Omental fat pad (tissue), 4 donors: ENCODE measurements around the gene GPR87. TPM values are rescaled to one million over a fixed set of nuclear protein-coding genes. Genes with fewer than 3 reads are reported as not detected.

Experiments used
- ATAC-seq: fragments of 150-250 bp; one replicate; pipeline ENCODE4 v1.9.1; 2016; ENCODE audit warnings: mild to moderate bottlenecking, moderate library complexity; ENCODE audit not compliant: low FRiP score
- DNase-seq: peaks from one replicate; pipeline ENCODE4 v3.0.0-alpha.2; 2019; ENCODE audit warnings: low spot score
- CTCF ChIP-seq, 3 donors: fragments of 450-650 bp; IDR thresholded peaks; one replicate each; pipeline ENCODE4 v1.5.1; 2016 to 2017; ENCODE audit warnings: antibody characterized with exemption in 3 of 3, mild to moderate bottlenecking in 3 of 3, moderate library complexity in 2 of 3
- total RNA-seq, 4 donors: library from RNA; depleted of rRNA; stranded (reverse); fragments of >200 nt; gene quantifications; one replicate each; pipeline ENCODE4 v1.1.0, GENCODE V29; 2016

The GPR87 gene
- total RNA-seq, 4 donors from 2014 or later = not detected

- DNase-seq = no peak
- ATAC-seq = no peak
- TF ChIP-seq CTCF (IDR thresholded peaks at IDR 0.05) = no peak
Measured at GRCh38 chr3:151289445-151289844, 27.2 kb downstream of the GPR87 start.

GRCh38 chr3:151285940-151286339 is 30.7 kb downstream of the GPR87 start:
- ATAC-seq = no peak
- DNase-seq = no peak
- no peak for TF ChIP-seq CTCF (IDR thresholded peaks at IDR 0.05)

- ATAC-seq (no peak), DNase-seq (no peak)
- no peak for TF ChIP-seq CTCF (IDR thresholded peaks at IDR 0.05)
Measured at GRCh38 chr3:151283907-151284461, 32.6 kb downstream of the GPR87 start.

GRCh38 chr3:151283387-151283786 is 33.2 kb downstream of the GPR87 start:
- no peak for DNase-seq
- TF ChIP-seq CTCF (IDR thresholded peaks at IDR 0.05) = no peak
- ATAC-seq = no peak

GRCh38 chr3:151282921-151283320 is 33.7 kb downstream of the GPR87 start:
- peak in 2 of 3 donors; percentile 15 to 37 for TF ChIP-seq CTCF (IDR thresholded peaks at IDR 0.05)
- DNase-seq = no peak
- ATAC-seq = no peak

- TF ChIP-seq CTCF (IDR thresholded peaks at IDR 0.05) = no peak
- ATAC-seq (no peak), DNase-seq (no peak)
Measured at GRCh38 chr3:151281671-151282324, 34.8 kb downstream of the GPR87 start.

GRCh38 chr3:151278230-151278629 is 38.4 kb downstream of the GPR87 start, which contains the start of gene P2RY14:
Gene P2RY14, minus strand, starts transcription at chr3:151278542. Its CDS starts 64,226 bp downstream, at chr3:151214316.
- TF ChIP-seq CTCF (IDR thresholded peaks at IDR 0.05) = no peak
- no peak for ATAC-seq
- no peak for DNase-seq
